Measurements from ENCODE around the gene EMC10.
A peak's percentile ranks its signal among the peaks of the same experiment; 100 is the strongest.

Gene EMC10

DNA sequence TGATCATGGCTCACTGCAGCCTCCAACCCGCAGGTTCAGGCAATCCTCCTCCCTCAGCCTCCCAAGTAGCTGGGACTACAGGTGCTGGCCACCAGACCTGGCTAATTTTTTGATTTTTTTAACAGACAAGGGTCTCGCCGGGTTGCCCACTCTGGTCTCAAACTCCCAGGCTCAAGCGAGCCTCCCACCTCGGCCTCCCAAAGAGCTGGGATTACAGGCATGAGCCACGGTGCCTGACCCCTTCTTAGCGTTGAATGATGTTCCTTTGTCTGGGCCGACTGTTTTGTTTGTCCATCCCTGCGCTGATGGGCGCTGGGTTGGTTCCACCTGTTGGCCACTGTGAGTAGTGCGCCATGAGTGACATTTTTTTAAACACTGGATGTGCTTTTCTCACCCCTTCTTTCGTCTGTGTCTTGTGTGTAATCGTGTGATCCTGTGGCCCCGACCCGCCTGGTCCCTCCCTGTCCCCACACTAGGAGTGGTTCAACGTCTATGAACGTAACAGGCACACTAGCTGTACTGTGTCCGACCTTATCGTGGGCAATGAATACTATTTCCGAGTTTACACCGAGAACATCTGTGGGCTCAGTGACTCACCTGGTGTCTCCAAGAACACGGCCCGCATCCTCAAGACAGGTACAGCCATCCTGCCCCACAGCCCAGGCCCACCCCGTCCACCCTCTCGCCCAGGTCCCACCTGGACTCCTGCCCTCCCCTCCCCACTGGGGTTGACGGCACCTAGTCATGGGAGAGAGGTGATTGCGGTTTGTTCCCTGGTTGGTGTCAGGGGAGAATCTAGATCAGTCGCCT lies 15.0 kb upstream of the EMC10 start:
- H3K36me3 ChIP-seq = no peaks in the 10 kb centered on the region
- H3K9me3 ChIP-seq = no peaks in the 10 kb centered on the region
- no peak overlapping the region for H3K4me3 ChIP-seq (ENCODE audit: low read depth in 1 of 2, low read length in 1 of 2)
- no peak overlapping the region for H3K27ac ChIP-seq
- TF ChIP-seq, protein P1, sequence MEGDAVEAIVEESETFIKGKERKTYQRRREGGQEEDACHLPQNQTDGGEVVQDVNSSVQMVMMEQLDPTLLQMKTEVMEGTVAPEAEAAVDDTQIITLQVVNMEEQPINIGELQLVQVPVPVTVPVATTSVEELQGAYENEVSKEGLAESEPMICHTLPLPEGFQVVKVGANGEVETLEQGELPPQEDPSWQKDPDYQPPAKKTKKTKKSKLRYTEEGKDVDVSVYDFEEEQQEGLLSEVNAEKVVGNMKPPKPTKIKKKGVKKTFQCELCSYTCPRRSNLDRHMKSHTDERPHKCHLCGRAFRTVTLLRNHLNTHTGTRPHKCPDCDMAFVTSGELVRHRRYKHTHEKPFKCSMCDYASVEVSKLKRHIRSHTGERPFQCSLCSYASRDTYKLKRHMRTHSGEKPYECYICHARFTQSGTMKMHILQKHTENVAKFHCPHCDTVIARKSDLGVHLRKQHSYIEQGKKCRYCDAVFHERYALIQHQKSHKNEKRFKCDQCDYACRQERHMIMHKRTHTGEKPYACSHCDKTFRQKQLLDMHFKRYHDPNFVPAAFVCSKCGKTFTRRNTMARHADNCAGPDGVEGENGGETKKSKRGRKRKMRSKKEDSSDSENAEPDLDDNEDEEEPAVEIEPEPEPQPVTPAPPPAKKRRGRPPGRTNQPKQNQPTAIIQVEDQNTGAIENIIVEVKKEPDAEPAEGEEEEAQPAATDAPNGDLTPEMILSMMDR (IDR thresholded peaks at IDR 0.05) = peak; percentile 33
- peaks cover 53% of the 10 kb centered on the region for H3K27me3 ChIP-seq
- H3K4me1 ChIP-seq (ENCODE audit: control insufficient read depth in 1 of 2, insufficient read depth in 1 of 2, low read depth in 1 of 2, low read length in 1 of 2) = no peaks in the 10 kb centered on the region

GRCh38 chr19:50462970-50463369 lies 13.3 kb upstream of the EMC10 start:
- Histone ChIP-seq H3K4me3 (ENCODE audit: low read depth in 1 of 2, low read length in 1 of 2) (no peak overlapping the region), H3K9me3 (no peaks in the 10 kb centered on the region), H3K27me3 (peaks cover 40% of the 10 kb centered on the region), H3K27ac (no peak overlapping the region), H3K4me1 (ENCODE audit: control insufficient read depth in 1 of 2, insufficient read depth in 1 of 2, low read depth in 1 of 2, low read length in 1 of 2) (no peaks in the 10 kb centered on the region), H3K36me3 (no peaks in the 10 kb centered on the region)
- TF ChIP-seq, protein P1 (IDR thresholded peaks at IDR 0.05) = no peak

DNA sequence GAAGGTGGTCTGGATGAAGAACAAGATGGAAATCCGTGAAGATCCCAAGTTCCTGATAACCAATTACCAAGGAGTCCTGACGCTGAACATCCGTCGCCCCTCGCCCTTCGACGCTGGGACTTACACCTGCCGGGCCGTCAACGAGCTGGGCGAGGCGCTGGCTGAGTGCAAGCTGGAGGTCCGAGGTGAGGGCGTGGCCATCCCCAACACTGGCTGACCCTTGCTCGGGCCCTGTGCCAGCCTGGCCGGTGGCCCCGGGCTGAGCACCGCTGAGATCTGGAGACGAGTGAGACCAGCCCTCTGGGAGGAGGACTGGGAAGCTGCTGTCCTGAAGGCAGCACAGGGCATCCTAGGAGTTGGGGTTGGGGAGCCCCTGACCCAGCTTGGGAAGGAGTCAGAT lies 12.0 kb upstream of the EMC10 start:
- H3K27me3 ChIP-seq = peaks cover 26% of the 10 kb centered on the region
- TF ChIP-seq, protein P1 (IDR thresholded peaks at IDR 0.05) = no peak
- no peaks in the 10 kb centered on the region for H3K36me3 ChIP-seq
- no peak overlapping the region for H3K4me3 ChIP-seq (ENCODE audit: low read depth in 1 of 2, low read length in 1 of 2)
- no peak overlapping the region for H3K27ac ChIP-seq
- no peaks in the 10 kb centered on the region for H3K9me3 ChIP-seq
- no peaks in the 10 kb centered on the region for H3K4me1 ChIP-seq (ENCODE audit: control insufficient read depth in 1 of 2, insufficient read depth in 1 of 2, low read depth in 1 of 2, low read length in 1 of 2)

DNA sequence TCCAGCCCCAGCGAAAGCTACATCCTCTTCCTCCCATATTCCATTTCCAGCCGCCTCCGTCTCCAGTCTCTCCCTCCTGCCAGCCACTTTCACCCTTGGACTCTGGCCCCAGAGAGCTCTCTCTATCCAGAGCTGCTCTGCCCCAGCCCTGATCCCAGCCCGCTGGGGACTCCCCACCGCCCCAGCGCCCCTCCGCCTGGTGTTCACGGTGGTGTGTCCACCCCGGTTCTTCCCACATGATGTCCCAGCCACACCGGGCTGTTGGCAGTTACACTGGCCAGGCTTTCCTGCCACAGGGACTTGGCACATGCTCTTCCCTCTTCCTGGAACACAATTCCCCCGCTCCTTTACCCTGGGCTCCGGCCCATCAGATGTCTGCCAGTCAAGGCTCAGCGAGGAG lies 11.3 kb upstream of the EMC10 start:
- peaks cover 20% of the 10 kb centered on the region for H3K27me3 ChIP-seq
- TF ChIP-seq, protein P1 (IDR thresholded peaks at IDR 0.05) = no peak

GRCh38 chr19:50465986-50466705 lies 10.2 kb upstream of the EMC10 start:
- Histone ChIP-seq H3K9me3 (no peaks in the 10 kb centered on the region), H3K27me3 (peaks cover 8% of the 10 kb centered on the region), H3K36me3 (no peaks in the 10 kb centered on the region), H3K4me3 (ENCODE audit: low read depth in 1 of 2, low read length in 1 of 2) (no peak overlapping the region), H3K4me1 (ENCODE audit: control insufficient read depth in 1 of 2, insufficient read depth in 1 of 2, low read depth in 1 of 2, low read length in 1 of 2) (no peaks in the 10 kb centered on the region), H3K27ac (no peak overlapping the region)
- TF ChIP-seq, protein P1 (IDR thresholded peaks at IDR 0.05) = no peak

More for the DNA sequence above, 11.3 kb upstream of the EMC10 start:
- Histone ChIP-seq H3K4me1 (ENCODE audit: control insufficient read depth in 1 of 2, insufficient read depth in 1 of 2, low read depth in 1 of 2, low read length in 1 of 2) (no peaks in the 10 kb centered on the region), H3K27ac (no peak overlapping the region), H3K4me3 (ENCODE audit: low read depth in 1 of 2, low read length in 1 of 2) (no peak overlapping the region), H3K9me3 (no peaks in the 10 kb centered on the region), H3K36me3 (no peaks in the 10 kb centered on the region)
